ENCODE measurements around the gene MAN2A1.
"Not testable (repeated sequence)": the region's sequence is repeated elsewhere in the genome, so short reads cannot be mapped to it uniquely, and the experiment has no call there.

The MAN2A1 gene

GRCh38 chr5:109868737-109869136, 179.0 kb downstream of the MAN2A1 start:
- DNase-seq (ENCODE audit: low spot score): no peak

GRCh38 chr5:109873687-109874086, 184.0 kb downstream of the MAN2A1 start:
- DNase-seq (ENCODE audit: low spot score): no peak

GRCh38 chr5:109874108-109874507, 184.4 kb downstream of the MAN2A1 start:
- DNase-seq (ENCODE audit: low spot score): no peak

- no peak for DNase-seq (ENCODE audit: low spot score)
These were observed 186.5 kb downstream of the MAN2A1 start for GRCh38 chr5:109876030-109876725.

GRCh38 chr5:109876941-109877669, 187.4 kb downstream of the MAN2A1 start:
- DNase-seq (ENCODE audit: low spot score): peak; percentile 52

- DNase-seq (ENCODE audit: low spot score): no peak
These were observed 187.9 kb downstream of the MAN2A1 start for GRCh38 chr5:109877670-109878045.

GRCh38 chr5:109878887-109879286, 189.2 kb downstream of the MAN2A1 start:
- no peak for DNase-seq (ENCODE audit: low spot score)

GRCh38 chr5:109880907-109881685, 191.4 kb downstream of the MAN2A1 start:
- DNase-seq (ENCODE audit: low spot score): no peak

- DNase-seq (ENCODE audit: low spot score): no peak
These were observed 192.8 kb downstream of the MAN2A1 start for GRCh38 chr5:109882546-109882945.

GRCh38 chr5:109884676-109885075, 194.9 kb downstream of the MAN2A1 start:
- no peak for DNase-seq (ENCODE audit: low spot score)

- DNase-seq (ENCODE audit: low spot score): no peak
These were observed 195.5 kb downstream of the MAN2A1 start for GRCh38 chr5:109885205-109885604.

GRCh38 chr5:109888989-109889388, 199.3 kb downstream of the MAN2A1 start:
- no peak for DNase-seq (ENCODE audit: low spot score)

- DNase-seq (ENCODE audit: low spot score): not testable (repeated sequence)
These were observed 203.5 kb downstream of the MAN2A1 start for GRCh38 chr5:109893271-109893670.

- no peak for DNase-seq (ENCODE audit: low spot score)
These were observed 208.8 kb downstream of the MAN2A1 start for GRCh38 chr5:109898269-109899162.

GRCh38 chr5:109899163-109899535, 209.4 kb downstream of the MAN2A1 start:
- no peak for DNase-seq (ENCODE audit: low spot score)

- no peak for DNase-seq (ENCODE audit: low spot score)
These were observed 210.7 kb downstream of the MAN2A1 start for GRCh38 chr5:109900461-109900860.

GRCh38 chr5:109900911-109901627, 211.3 kb downstream of the MAN2A1 start:
- no peak for DNase-seq (ENCODE audit: low spot score)

- DNase-seq (ENCODE audit: low spot score): no peak
These were observed 211.9 kb downstream of the MAN2A1 start for GRCh38 chr5:109901628-109901981.

GRCh38 chr5:109903061-109903460, 213.3 kb downstream of the MAN2A1 start:
- no peak for DNase-seq (ENCODE audit: low spot score)

- no peak for DNase-seq (ENCODE audit: low spot score)
These were observed 216.2 kb downstream of the MAN2A1 start for GRCh38 chr5:109905906-109906305.

- no peak for DNase-seq (ENCODE audit: low spot score)
These were observed 217.5 kb downstream of the MAN2A1 start for GRCh38 chr5:109907189-109907588.
